HCT116 (cell line): ENCODE measurements around the gene CA7. TPM values are rescaled to one million over a fixed set of nuclear protein-coding genes. Genes with fewer than 3 reads are reported as not detected.

ENCODE experiments used
- ATAC-seq: fragments of 200-7000 bp; cut with Tn5 transposase; 2 replicates; pipeline ENCODE4 v1.9.1; 2020; ENCODE audit warnings: mild to moderate bottlenecking, moderate library complexity
- BruUV-seq: library from RNA; stranded (reverse); fragments of 400-500 nt; replicated peaks from 2 replicates; lab custom pipeline; 2021; lab: Mats Ljungman, UMichigan
- CTCF ChIA-PET: fragments of 300-600 bp; sonication (Branson Sonifier 250); formaldehyde crosslinking; loops from one replicate; lab custom pipeline; 2021; ENCODE audit warnings: antibody characterized with exemption; lab: Charles Lee
- POLR2A ChIA-PET: fragments of 300-600, 350-600 bp; sonication (Branson Sonifier 250); formaldehyde crosslinking; loops from one replicate; lab custom pipeline; 2021; ENCODE audit warnings: antibody characterized with exemption; lab: Charles Lee
- RAD21 ChIA-PET, 2 experiments: fragments of 300-600 bp; sonication (Branson Sonifier 250); formaldehyde crosslinking; loops; one replicate each; lab custom pipeline; 2023; ENCODE audit warnings: low total read pairs in 2 of 2; ENCODE audit not compliant: uncharacterized antibody in 2 of 2, unreplicated experiment in 2 of 2, low non-redundant PET in 1 of 2; lab: Charles Lee
- DNase-seq: peaks from one replicate; pipeline ENCODE4 v3.0.0-alpha.2; 2010; ENCODE audit warnings: low read depth, low spot score
- H2AFZ ChIP-seq: fragments of 200-600 bp; shearing (Covaris generic), sonication (generic); 2 replicates; pipeline ENCODE4 v1.6.1; 2017; ENCODE audit warnings: low read depth, mixed run types, mixed read lengths, antibody characterized with exemption, low read length; ENCODE audit not compliant: poor library complexity, severe bottlenecking
- H3K27ac ChIP-seq: 2 replicates; pipeline ENCODE4 v1.5.1; 2012; ENCODE audit warnings: low read depth, low read length
- H3K27me3 ChIP-seq: fragments of 200-600 bp; sonication (generic); 2 replicates; pipeline ENCODE4 v1.6.1; 2016; ENCODE audit warnings: mixed run types, low read length, mixed read lengths; ENCODE audit not compliant: insufficient read depth
- H3K36me3 ChIP-seq, 2 experiments: fragments of 200-500 bp in 1 of 2; fragments of 200-600 bp in 1 of 2; sonication (Bioruptor generic) in 1 of 2; sonication (generic) in 1 of 2; 2 replicates each; pipeline versions ENCODE4 v1.5.1 to v1.6.1; 2014 to 2016; ENCODE audit warnings: low read length in 2 of 2, inconsistent platforms in 1 of 2, mixed read lengths in 1 of 2, mixed run types in 1 of 2; ENCODE audit not compliant: insufficient read depth in 2 of 2, control insufficient read depth in 1 of 2
- H3K4me1 ChIP-seq, 2 experiments: fragments of 200-600 bp in 1 of 2; sonication (generic) in 1 of 2; 2 replicates each; pipeline versions ENCODE4 v1.5.1 to v1.6.1; 2012 to 2017; ENCODE audit warnings: low read length in 2 of 2, inconsistent platforms in 1 of 2, mild to moderate bottlenecking in 1 of 2, mixed read lengths in 1 of 2, mixed run types in 1 of 2, moderate library complexity in 1 of 2; ENCODE audit not compliant: insufficient read depth in 2 of 2, control insufficient read depth in 1 of 2
- H3K4me2 ChIP-seq: fragments of 200-600 bp; sonication (generic); 2 replicates; pipeline ENCODE4 v1.6.1; 2017; ENCODE audit warnings: mixed run types, low read length, mixed read lengths
- H3K4me3 ChIP-seq, 2 experiments: fragments of 200-600 bp in 1 of 2; sonication (generic) in 1 of 2; replicated peaks in 1 of 2; 2 replicates each; pipeline ENCODE4 v1.5.1; 2011 to 2016; ENCODE audit warnings: low read length in 2 of 2, control low read depth in 1 of 2, low read depth in 1 of 2, mild to moderate bottlenecking in 1 of 2, mixed read lengths in 1 of 2, mixed run types in 1 of 2
- H3K79me2 ChIP-seq: fragments of 200-600 bp; sonication (generic); 2 replicates; pipeline ENCODE4 v1.6.1; 2017; ENCODE audit warnings: mild to moderate bottlenecking, mixed run types, low read length, moderate library complexity, mixed read lengths; ENCODE audit not compliant: insufficient read depth
- H3K9ac ChIP-seq: fragments of 200-600 bp; sonication (generic); 2 replicates; pipeline ENCODE4 v1.6.1; 2016; ENCODE audit warnings: low read length, mixed read lengths
- H3K9me2 ChIP-seq: fragments of 200-600 bp; sonication (generic), shearing (Covaris generic); 2 replicates; pipeline ENCODE4 v1.6.1; 2017; ENCODE audit warnings: mixed run types, mild to moderate bottlenecking, moderate library complexity; ENCODE audit not compliant: insufficient read depth
- H3K9me3 ChIP-seq, 2 experiments: fragments of 200-500 bp in 1 of 2; fragments of 200-600 bp in 1 of 2; sonication (Bioruptor generic) in 1 of 2; sonication (generic) in 1 of 2; 2 replicates each; pipeline ENCODE4 v1.6.1; 2014 to 2017; ENCODE audit warnings: low read length in 2 of 2, mixed read lengths in 2 of 2, inconsistent platforms in 1 of 2, low read depth in 1 of 2, mild to moderate bottlenecking in 1 of 2, mixed run types in 1 of 2, moderate library complexity in 1 of 2; ENCODE audit not compliant: control insufficient read depth in 1 of 2, insufficient read depth in 1 of 2
- H4K20me1 ChIP-seq: fragments of 200-600 bp; sonication (generic), shearing (Covaris generic); 2 replicates; pipeline ENCODE4 v1.6.1; 2017; ENCODE audit warnings: mixed run types, mild to moderate bottlenecking, moderate library complexity; ENCODE audit not compliant: insufficient read depth
- CBX3 ChIP-seq: IDR thresholded peaks from 2 replicates; pipeline ENCODE4 v1.6.1; 2012; ENCODE audit warnings: low read depth
- EGR1 ChIP-seq: IDR thresholded peaks from 2 replicates; pipeline ENCODE4 v1.6.1; 2012; ENCODE audit warnings: low read depth
- EZH2 ChIP-seq: fragments of 200-600 bp; sonication (generic); IDR thresholded peaks from 2 replicates; pipeline ENCODE4 v1.6.1; 2017; ENCODE audit warnings: antibody characterized with exemption, mixed run types
- EZH2phosphoT487 ChIP-seq: fragments of 200-600 bp; IDR thresholded peaks from 2 replicates; pipeline ENCODE4 v1.6.1; 2018; ENCODE audit warnings: antibody characterized with exemption, borderline replicate concordance
- JUND ChIP-seq: IDR thresholded peaks from 2 replicates; pipeline ENCODE4 v1.6.1; 2012
- POLR2A ChIP-seq: IDR thresholded peaks from 2 replicates; pipeline ENCODE4 v1.7.0; 2011; ENCODE audit warnings: borderline replicate concordance; ENCODE audit not compliant: insufficient read depth, insufficient read length; ENCODE audit errors: extremely low read depth
- RAD21 ChIP-seq: IDR thresholded peaks from 2 replicates; pipeline ENCODE4 v1.6.1; 2012; ENCODE audit warnings: low read depth, mild to moderate bottlenecking
- SP1 ChIP-seq: IDR thresholded peaks from 2 replicates; pipeline ENCODE4 v1.6.1; 2012; ENCODE audit warnings: low read depth
- TCF7L2 ChIP-seq: IDR thresholded peaks from 2 replicates; pipeline ENCODE4 v1.7.0; 2011; ENCODE audit warnings: borderline replicate concordance, inconsistent platforms; ENCODE audit not compliant: insufficient read depth, insufficient read length; ENCODE audit errors: extremely low read depth
- YY1 ChIP-seq: IDR thresholded peaks from 2 replicates; pipeline ENCODE4 v1.6.1; 2011; ENCODE audit warnings: low read length, low read depth, moderate library complexity, mild to moderate bottlenecking; ENCODE audit not compliant: insufficient replicate concordance; ENCODE audit errors: extremely low read depth
- intact Hi-C: fragments of 100-400 bp; cut with micrococcal nuclease; formaldehyde crosslinking; loops from 2 replicates; pipeline ENCODE4 v1.10.0; 2022
- total RNA-seq: library from RNA; stranded (reverse); gene quantifications from one replicate; pipeline ENCODE4 v1.2.1, GENCODE V29; 2021; ENCODE audit not compliant: unreplicated experiment
- TF ChIP-seq, protein P1 (sequence below): IDR thresholded peaks from 2 replicates; pipeline ENCODE4 v1.6.1; 2011; ENCODE audit warnings: mild to moderate bottlenecking, low read length, moderate library complexity; ENCODE audit not compliant: insufficient replicate concordance; ENCODE audit errors: extremely low read depth
- TF ChIP-seq, protein P2 (sequence below): IDR thresholded peaks from 2 replicates; pipeline ENCODE4 v1.6.1; 2012; ENCODE audit warnings: low read depth
- TF ChIP-seq, protein P3 (sequence below): IDR thresholded peaks from 2 replicates; pipeline ENCODE4 v1.6.1; 2012

CA7 gene
- total RNA-seq, 1 experiment from 2014 or later, result not detected

DNA sequence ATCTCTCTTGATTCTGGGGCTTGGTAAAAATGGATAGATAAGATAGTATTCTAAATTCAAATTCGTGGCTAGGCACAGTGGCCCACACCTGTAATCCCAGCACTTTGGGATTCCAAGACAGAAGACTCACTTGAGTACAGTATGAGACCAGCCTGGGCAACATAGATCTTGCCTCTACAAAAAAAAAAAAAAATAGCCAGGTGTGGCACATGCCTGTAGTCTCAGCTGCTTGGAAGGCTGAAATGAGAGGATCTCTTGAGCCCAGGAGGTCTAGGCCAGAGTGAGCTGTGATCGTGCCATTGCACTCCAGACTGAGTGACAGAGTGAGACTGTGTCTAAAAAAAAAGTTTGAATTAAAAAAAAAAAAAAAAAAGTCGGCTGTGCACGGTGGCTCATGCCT lies 45.4 kb downstream of the CA7 start:
- POLR2A ChIA-PET, result interaction anchor here (1.1 kb wide), 1 partner anchor 9 kb away, joined by 3 read pairs; the partner anchor contains the start of gene PDP2
- no peaks in the 10 kb centered on the region for H3K27me3 ChIP-seq
- H3K9me3 ChIP-seq, result no peaks in the 10 kb centered on the region
- no peak overlapping the region for H2AFZ ChIP-seq
- no peaks in the 10 kb centered on the region for H4K20me1 ChIP-seq
- no peak overlapping the region for H3K27ac ChIP-seq
- CTCF ChIA-PET, result interaction anchor here (1.2 kb wide), 2 partner anchors 17 to 59 kb away, joined by 3 to 4 read pairs; partner anchors contain the start of gene NAE1
- peaks cover 9% of the 10 kb centered on the region; the same call in 1 of the 2 replicates for H3K79me2 ChIP-seq
- intact Hi-C loops, result loop anchor here (10.0 kb wide), 1 partner anchor 215 kb away; the partner anchor contains the start of gene PHAF1
- H3K9me2 ChIP-seq, result no peaks in the 10 kb centered on the region
- ATAC-seq, result no peak
- DNase-seq, result no peak
- H3K36me3 ChIP-seq, result peaks cover 6 to 18% of the 10 kb centered on the region in 2 experiments; a peak in 3 of 4 replicates
- no peak for TF ChIP-seq CBX3
- TF ChIP-seq, protein P1, sequence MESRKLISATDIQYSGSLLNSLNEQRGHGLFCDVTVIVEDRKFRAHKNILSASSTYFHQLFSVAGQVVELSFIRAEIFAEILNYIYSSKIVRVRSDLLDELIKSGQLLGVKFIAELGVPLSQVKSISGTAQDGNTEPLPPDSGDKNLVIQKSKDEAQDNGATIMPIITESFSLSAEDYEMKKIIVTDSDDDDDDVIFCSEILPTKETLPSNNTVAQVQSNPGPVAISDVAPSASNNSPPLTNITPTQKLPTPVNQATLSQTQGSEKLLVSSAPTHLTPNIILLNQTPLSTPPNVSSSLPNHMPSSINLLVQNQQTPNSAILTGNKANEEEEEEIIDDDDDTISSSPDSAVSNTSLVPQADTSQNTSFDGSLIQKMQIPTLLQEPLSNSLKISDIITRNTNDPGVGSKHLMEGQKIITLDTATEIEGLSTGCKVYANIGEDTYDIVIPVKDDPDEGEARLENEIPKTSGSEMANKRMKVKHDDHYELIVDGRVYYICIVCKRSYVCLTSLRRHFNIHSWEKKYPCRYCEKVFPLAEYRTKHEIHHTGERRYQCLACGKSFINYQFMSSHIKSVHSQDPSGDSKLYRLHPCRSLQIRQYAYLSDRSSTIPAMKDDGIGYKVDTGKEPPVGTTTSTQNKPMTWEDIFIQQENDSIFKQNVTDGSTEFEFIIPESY, result no peak
- TF ChIP-seq EZH2, result no peak
- TF ChIP-seq, protein P2, sequence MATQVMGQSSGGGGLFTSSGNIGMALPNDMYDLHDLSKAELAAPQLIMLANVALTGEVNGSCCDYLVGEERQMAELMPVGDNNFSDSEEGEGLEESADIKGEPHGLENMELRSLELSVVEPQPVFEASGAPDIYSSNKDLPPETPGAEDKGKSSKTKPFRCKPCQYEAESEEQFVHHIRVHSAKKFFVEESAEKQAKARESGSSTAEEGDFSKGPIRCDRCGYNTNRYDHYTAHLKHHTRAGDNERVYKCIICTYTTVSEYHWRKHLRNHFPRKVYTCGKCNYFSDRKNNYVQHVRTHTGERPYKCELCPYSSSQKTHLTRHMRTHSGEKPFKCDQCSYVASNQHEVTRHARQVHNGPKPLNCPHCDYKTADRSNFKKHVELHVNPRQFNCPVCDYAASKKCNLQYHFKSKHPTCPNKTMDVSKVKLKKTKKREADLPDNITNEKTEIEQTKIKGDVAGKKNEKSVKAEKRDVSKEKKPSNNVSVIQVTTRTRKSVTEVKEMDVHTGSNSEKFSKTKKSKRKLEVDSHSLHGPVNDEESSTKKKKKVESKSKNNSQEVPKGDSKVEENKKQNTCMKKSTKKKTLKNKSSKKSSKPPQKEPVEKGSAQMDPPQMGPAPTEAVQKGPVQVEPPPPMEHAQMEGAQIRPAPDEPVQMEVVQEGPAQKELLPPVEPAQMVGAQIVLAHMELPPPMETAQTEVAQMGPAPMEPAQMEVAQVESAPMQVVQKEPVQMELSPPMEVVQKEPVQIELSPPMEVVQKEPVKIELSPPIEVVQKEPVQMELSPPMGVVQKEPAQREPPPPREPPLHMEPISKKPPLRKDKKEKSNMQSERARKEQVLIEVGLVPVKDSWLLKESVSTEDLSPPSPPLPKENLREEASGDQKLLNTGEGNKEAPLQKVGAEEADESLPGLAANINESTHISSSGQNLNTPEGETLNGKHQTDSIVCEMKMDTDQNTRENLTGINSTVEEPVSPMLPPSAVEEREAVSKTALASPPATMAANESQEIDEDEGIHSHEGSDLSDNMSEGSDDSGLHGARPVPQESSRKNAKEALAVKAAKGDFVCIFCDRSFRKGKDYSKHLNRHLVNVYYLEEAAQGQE, result no peak
- no peak for TF ChIP-seq SP1
- TF ChIP-seq EGR1, result no peak
- TF ChIP-seq EZH2phosphoT487, result no peak
- TF ChIP-seq, protein P3, sequence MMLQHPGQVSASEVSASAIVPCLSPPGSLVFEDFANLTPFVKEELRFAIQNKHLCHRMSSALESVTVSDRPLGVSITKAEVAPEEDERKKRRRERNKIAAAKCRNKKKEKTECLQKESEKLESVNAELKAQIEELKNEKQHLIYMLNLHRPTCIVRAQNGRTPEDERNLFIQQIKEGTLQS, result no peak
- no peak for TF ChIP-seq JUND
- TF ChIP-seq TCF7L2, result no peak
- no peak for TF ChIP-seq POLR2A
- TF ChIP-seq RAD21, result no peak
- no peak for TF ChIP-seq YY1
- H3K4me1 ChIP-seq, result no peaks in the 10 kb centered on the region
- no peak overlapping the region for H3K9ac ChIP-seq
- no TSS peak for BruUV-seq
- no peak overlapping the region for H3K4me2 ChIP-seq
- no peak overlapping the region for H3K4me3 ChIP-seq
- RAD21 ChIA-PET, result interaction anchor here in 1 of 2 experiments (0.7 kb wide), 1 partner anchor 9 kb away, joined by 5 read pairs; the partner anchor contains the start of gene PDP2
